ENCODE measurements around the gene ABCA3.

DNA sequence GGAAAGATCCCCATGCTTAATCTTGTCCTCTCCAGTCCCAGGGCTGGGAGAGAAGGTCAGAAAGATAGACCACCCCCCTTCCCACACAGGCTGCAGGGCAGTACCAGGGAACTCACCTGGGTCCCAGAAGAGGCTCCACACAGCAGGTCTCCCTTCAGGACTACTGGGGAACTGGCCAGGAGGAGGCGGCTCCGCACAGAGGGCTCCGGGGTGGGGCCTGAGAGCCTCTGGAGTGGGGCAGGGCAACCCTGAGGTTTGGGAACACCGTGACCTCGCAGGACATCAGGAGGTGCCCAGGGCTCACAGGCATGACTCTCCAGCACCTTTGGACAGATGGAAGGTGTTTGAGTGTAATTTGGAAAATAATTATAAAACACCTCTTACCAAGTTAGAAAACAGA, 11.0 kb downstream of the ABCA3 start:
- TF ChIP-seq EGR1 (IDR thresholded peaks at IDR 0.05): no peak
- TF ChIP-seq FOXM1 (IDR thresholded peaks at IDR 0.05; ENCODE audit: borderline replicate concordance, low read depth): no peak
- TF ChIP-seq, protein P1, sequence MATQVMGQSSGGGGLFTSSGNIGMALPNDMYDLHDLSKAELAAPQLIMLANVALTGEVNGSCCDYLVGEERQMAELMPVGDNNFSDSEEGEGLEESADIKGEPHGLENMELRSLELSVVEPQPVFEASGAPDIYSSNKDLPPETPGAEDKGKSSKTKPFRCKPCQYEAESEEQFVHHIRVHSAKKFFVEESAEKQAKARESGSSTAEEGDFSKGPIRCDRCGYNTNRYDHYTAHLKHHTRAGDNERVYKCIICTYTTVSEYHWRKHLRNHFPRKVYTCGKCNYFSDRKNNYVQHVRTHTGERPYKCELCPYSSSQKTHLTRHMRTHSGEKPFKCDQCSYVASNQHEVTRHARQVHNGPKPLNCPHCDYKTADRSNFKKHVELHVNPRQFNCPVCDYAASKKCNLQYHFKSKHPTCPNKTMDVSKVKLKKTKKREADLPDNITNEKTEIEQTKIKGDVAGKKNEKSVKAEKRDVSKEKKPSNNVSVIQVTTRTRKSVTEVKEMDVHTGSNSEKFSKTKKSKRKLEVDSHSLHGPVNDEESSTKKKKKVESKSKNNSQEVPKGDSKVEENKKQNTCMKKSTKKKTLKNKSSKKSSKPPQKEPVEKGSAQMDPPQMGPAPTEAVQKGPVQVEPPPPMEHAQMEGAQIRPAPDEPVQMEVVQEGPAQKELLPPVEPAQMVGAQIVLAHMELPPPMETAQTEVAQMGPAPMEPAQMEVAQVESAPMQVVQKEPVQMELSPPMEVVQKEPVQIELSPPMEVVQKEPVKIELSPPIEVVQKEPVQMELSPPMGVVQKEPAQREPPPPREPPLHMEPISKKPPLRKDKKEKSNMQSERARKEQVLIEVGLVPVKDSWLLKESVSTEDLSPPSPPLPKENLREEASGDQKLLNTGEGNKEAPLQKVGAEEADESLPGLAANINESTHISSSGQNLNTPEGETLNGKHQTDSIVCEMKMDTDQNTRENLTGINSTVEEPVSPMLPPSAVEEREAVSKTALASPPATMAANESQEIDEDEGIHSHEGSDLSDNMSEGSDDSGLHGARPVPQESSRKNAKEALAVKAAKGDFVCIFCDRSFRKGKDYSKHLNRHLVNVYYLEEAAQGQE (IDR thresholded peaks at IDR 0.05; ENCODE audit: low read depth): no peak
- no peak for TF ChIP-seq NFIC (IDR thresholded peaks at IDR 0.05)
- no peak for TF ChIP-seq CEBPB (IDR thresholded peaks at IDR 0.05)
- TF ChIP-seq, protein P2, sequence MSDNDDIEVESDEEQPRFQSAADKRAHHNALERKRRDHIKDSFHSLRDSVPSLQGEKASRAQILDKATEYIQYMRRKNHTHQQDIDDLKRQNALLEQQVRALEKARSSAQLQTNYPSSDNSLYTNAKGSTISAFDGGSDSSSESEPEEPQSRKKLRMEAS (IDR thresholded peaks at IDR 0.05): no peak
- TF ChIP-seq, protein P3, sequence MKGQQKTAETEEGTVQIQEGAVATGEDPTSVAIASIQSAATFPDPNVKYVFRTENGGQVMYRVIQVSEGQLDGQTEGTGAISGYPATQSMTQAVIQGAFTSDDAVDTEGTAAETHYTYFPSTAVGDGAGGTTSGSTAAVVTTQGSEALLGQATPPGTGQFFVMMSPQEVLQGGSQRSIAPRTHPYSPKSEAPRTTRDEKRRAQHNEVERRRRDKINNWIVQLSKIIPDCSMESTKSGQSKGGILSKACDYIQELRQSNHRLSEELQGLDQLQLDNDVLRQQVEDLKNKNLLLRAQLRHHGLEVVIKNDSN (IDR thresholded peaks at IDR 0.05): no peak
- TF ChIP-seq YY1 (IDR thresholded peaks at IDR 0.05; ENCODE audit: low read depth): no peak
- TF ChIP-seq TEAD4 (IDR thresholded peaks at IDR 0.05): no peak
- no peak for TF ChIP-seq RAD21 (IDR thresholded peaks at IDR 0.05; ENCODE audit: low read depth)
- no peak for TF ChIP-seq EP300 (IDR thresholded peaks at IDR 0.05; ENCODE audit: borderline replicate concordance)

Data from Ishikawa (cell line).